GM19025 (cell line): ENCODE data around the gene VWA1.
"Not testable (repeated sequence)": the region's sequence is repeated elsewhere in the genome, so short reads cannot be mapped to it uniquely, and the experiment has no call there.

Experiments used
- ATAC-seq: cut with Tn5 transposase; IDR thresholded peaks from one replicate; pipeline ENCODE4 v1.9.1; 2021; ENCODE audit warnings: mild to moderate bottlenecking, low read depth, moderate library complexity; ENCODE audit not compliant: unreplicated experiment

Gene VWA1

DNA sequence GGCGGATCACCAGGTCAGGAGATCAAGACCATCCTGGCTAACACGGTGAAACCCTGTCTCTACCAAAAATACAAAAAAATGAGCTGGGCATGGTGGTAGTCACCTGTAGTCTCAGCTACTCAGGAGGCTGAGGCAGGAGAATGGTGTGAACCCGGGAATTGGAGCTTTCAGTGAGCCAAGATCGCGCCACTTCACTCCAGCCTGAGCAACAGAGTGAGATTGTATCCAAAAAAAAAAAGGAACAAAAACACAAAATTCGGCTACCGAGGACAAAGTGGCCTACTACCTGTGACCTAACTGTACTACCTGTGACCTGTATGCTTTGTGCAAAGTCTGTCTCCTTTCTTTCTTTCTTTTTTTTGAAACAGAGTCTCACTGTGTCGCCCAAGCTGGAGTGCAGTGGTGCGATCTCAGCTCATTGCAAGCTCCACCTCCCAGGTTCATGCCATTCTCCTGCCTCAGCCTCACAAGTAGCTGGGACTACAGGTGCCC is 32.5 kb upstream of the VWA1 start:
- not testable (repeated sequence) for ATAC-seq

GRCh38 chr1:1403653-1404052 is 31.8 kb upstream of the VWA1 start:
- no peak for ATAC-seq

- no peak for ATAC-seq
These were observed 29.2 kb upstream of the VWA1 start for GRCh38 chr1:1406101-1406820.

GRCh38 chr1:1406821-1407635 is 28.5 kb upstream of the VWA1 start, which contains the start of gene MRPL20:
MRPL20 (minus strand) TSS chr1:1407293; CDS start chr1:1407217, 76 bp downstream.
- ATAC-seq: peak; percentile 88

DNA sequence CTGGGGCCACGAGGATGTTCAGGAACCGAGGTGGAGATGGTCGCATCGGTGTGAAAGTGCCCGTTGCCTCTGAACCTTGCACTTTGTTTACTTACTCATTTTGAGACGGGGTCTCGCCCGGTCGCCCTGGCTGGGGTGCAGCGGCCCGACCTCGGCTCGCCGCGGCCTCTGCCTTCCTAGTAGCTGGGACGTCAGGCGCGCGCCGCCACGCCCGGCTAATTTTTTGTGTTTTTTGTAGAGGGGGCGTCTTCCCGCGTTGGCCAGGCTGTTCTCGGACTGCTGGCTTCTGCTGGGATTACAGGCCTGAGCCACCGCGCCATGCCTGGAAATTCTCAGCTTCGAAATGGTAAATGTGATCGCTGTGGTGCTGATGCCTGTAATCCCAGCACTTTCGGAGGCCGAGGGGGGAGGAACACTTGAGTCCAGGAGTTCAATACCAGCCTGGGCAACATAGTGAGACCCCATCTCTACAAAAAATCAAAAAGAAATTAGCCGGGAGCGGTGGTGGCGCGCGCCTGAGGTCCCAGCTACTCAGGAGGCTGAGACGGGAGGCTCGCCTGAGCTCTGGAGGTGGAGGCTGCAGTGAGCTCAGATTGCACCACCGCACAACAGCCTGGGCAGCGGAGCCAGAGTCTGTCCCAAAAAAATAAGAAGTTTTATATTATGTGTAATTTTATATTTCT is 27.7 kb upstream of the VWA1 start:
- ATAC-seq: no peak

DNA sequence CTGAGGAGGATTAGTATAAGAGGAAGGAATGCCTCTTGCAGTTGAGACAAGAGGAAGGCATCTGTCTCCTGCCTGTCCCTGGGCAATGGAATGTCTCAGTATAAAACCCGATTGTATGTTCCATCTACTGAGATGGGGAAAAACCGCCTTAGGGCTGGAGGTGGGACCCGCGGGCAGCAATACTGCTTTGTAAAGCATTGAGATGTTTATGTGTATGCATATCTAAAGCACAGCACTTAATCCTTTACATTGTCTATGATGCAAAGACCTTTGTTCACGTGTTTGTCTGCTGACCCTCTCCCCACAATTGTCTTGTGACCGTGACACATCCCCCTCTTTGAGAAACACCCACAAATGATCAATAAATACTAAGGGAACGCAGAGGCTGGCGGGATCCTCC is 25.3 kb upstream of the VWA1 start:
- not testable (repeated sequence) for ATAC-seq

DNA sequence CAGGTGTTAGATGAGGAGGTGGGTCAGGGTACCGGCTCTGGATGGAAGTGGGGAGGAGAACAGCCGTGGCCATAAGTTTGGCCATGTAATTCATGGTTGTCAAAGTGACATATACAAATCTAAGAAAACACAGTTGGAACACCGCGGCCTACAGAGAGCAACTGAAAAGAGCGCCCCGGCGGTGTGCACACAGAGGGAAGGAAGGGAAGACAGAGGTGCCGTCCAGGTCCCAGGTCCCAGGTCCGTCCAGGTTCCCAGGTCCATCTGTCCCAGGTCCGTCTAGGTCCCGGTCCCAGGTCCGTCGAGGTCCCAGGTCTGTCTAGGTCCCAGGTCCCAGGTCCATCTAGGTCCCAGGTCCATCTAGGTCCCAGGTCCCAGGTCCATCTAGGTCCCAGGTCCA is 23.9 kb upstream of the VWA1 start:
- ATAC-seq: no peak

- not testable (repeated sequence) for ATAC-seq
These were observed 23.1 kb upstream of the VWA1 start for GRCh38 chr1:1412311-1412902.

DNA sequence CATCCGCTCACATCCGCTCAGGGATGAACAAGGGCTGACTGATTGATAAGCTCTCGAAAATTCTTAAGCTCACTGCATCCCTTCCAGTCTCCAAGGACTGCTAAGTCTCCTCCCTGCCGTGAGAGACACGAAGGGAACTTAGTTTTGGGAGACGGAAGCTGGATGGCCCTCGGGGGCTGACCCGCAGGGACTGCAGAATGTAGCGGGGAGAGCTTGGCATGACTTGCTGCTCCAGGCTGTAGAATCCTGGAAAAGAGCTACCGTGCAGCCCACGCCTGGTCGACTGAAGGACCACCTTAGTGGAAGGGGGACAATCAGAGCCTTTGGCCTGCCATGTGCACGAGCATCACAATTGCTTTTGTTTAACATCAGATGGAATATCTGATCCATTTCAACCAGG is 19.7 kb upstream of the VWA1 start:
- no peak for ATAC-seq

- ATAC-seq: not testable (repeated sequence)
These were observed 18.1 kb upstream of the VWA1 start for GRCh38 chr1:1417396-1417795.

DNA sequence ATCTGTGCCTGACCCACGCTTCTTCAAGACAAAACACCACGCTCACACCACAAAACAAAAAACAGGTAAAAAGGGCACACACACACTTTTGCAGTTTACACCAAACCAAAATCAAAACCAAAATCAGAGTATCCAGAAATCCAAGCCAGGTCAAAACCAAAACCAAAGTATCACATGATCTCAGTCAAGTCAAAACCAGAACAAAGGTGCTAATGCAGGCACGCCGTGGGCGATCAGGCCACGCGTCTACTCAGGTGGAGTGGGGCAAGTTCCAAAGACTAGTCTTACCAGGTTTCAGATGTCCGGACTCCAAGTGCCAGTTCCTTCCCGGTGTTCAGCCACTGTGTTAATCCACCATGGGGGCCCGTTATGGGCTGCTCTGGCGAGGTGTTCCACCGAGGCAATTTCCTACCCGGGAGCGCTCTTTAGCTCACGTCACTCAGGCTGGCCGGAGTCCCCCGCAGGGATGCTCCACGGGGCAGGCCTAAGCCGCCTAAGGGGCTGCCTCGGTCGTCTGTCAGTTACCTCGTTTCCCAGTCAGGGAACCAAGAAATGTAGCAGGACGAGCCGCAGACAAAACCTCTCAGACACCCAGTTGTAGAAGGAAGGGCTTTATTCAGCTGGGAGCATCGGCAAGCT is 17.5 kb upstream of the VWA1 start:
- ATAC-seq: not testable (repeated sequence)

GRCh38 chr1:1418464-1419362 is 16.8 kb upstream of the VWA1 start:
- no peak for ATAC-seq

DNA sequence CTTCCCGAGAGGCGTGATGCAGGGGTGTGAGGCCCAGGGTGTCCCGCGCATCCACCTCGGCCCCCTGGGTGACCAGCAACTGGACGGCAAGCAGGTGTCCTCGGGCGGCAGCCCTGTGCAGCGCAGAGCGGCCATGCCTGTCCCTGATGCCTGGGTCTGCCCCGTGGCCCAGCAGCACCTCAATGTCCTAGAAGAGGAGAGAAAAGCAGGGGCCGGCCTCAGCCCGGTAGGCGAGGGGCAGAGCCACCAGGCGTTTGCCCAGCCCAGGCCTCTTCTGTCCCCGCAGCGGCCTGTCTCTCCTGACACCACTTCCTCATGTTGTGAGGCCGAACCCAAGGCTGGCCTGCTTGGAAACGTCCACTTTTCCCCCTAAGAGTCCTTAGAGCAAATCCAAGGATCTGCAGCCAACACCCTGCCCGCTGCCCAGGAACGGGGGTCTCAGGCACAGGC is 16.1 kb upstream of the VWA1 start:
- no peak for ATAC-seq

GRCh38 chr1:1419813-1420653 is 15.5 kb upstream of the VWA1 start:
- no peak for ATAC-seq

- no peak for ATAC-seq
These were observed 14.8 kb upstream of the VWA1 start for GRCh38 chr1:1420654-1421141.

- no peak for ATAC-seq
These were observed 14.2 kb upstream of the VWA1 start, which contains the start of gene ANKRD65 for GRCh38 chr1:1421147-1421906. ANKRD65 (minus strand) TSS chr1:1421276; CDS start chr1:1421005, 271 bp downstream.

DNA sequence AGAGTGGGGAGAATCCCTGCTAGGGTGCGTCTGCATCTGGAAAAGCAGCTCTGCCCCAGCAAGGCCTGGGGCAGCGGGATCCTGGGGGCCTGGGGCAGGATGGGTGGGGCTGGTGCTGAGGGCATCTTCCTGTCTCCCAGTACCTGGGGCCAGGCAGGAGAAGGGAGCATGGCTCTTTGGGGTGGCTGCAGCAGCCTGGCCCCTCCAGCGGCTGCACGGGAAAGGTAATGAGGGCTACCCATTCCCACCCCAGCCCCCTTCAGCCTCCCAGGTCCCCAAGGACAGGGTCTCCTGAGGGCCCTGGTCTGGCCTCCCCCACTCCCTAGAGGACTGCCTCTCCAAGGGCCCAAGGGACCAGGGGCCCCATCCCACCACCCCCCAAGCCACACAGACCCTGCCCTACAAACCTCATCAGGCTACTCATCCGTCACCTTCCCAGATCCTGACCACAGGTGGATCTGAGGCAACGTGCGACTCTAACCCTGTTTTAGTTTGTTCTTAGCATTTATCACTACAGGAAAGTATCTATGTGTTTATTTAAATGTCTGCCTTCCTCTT is 13.5 kb upstream of the VWA1 start:
- ATAC-seq: no peak
